ENCODE results near the gene NISCH.

The NISCH gene

GRCh38 chr3:52490939-52491526 lies 35.6 kb downstream of the NISCH start:
- no peak for DNase-seq (ENCODE audit: low read depth)

- no peak for DNase-seq (ENCODE audit: low read depth)
Observed at GRCh38 chr3:52492059-52492458, 36.7 kb downstream of the NISCH start.

- DNase-seq (ENCODE audit: low read depth) = no peak
Observed at GRCh38 chr3:52493232-52494017, 38.0 kb downstream of the NISCH start.

- DNase-seq (ENCODE audit: low read depth) = no peak
Observed at GRCh38 chr3:52494445-52494844, 39.0 kb downstream of the NISCH start.

- DNase-seq (ENCODE audit: low read depth) = no peak
Observed at GRCh38 chr3:52494886-52495495, 39.6 kb downstream of the NISCH start, which contains the start of gene STAB1. Gene STAB1, plus strand, starts transcription at chr3:52495338. Its CDS starts 76 bp downstream, at chr3:52495414.

- DNase-seq (ENCODE audit: low read depth) = peak; percentile 45
Observed at GRCh38 chr3:52495777-52496602, 40.6 kb downstream of the NISCH start.

- DNase-seq (ENCODE audit: low read depth) = peak; percentile 83
Observed at GRCh38 chr3:52498137-52499054, 43.0 kb downstream of the NISCH start.

GRCh38 chr3:52501046-52501445 lies 45.6 kb downstream of the NISCH start:
- no peak for DNase-seq (ENCODE audit: low read depth)

GRCh38 chr3:52502001-52502400 lies 46.6 kb downstream of the NISCH start:
- no peak for DNase-seq (ENCODE audit: low read depth)

- DNase-seq (ENCODE audit: low read depth) = no peak
Observed at GRCh38 chr3:52502808-52503350, 47.5 kb downstream of the NISCH start.

- no peak for DNase-seq (ENCODE audit: low read depth)
Observed at GRCh38 chr3:52503788-52504424, 48.5 kb downstream of the NISCH start.

GRCh38 chr3:52504977-52505376 lies 49.6 kb downstream of the NISCH start:
- no peak for DNase-seq (ENCODE audit: low read depth)

GRCh38 chr3:52506266-52506966 lies 51.0 kb downstream of the NISCH start:
- no peak for DNase-seq (ENCODE audit: low read depth)

- DNase-seq (ENCODE audit: low read depth) = peak; percentile 10
Observed at GRCh38 chr3:52507359-52507758, 52.0 kb downstream of the NISCH start.

GRCh38 chr3:52509753-52510328 lies 54.4 kb downstream of the NISCH start:
- no peak for DNase-seq (ENCODE audit: low read depth)

- no peak for DNase-seq (ENCODE audit: low read depth)
Observed at GRCh38 chr3:52511509-52511908, 56.1 kb downstream of the NISCH start.

- no peak for DNase-seq (ENCODE audit: low read depth)
Observed at GRCh38 chr3:52512105-52512504, 56.7 kb downstream of the NISCH start.

- no peak for DNase-seq (ENCODE audit: low read depth)
Observed at GRCh38 chr3:52512727-52513126, 57.3 kb downstream of the NISCH start.

GRCh38 chr3:52513281-52513680 lies 57.9 kb downstream of the NISCH start:
- no peak for DNase-seq (ENCODE audit: low read depth)
